ENCODE measurements around the gene SLC9A3. TPM values are rescaled to one million over a fixed set of nuclear protein-coding genes. Genes with fewer than 3 reads are reported as not detected.
"Not testable (repeated sequence)": the region's sequence is repeated elsewhere in the genome, so short reads cannot be mapped to it uniquely, and the experiment has no call there.

Gene SLC9A3
- polyA plus RNA-seq, 1 donor = 2.8 TPM

DNA sequence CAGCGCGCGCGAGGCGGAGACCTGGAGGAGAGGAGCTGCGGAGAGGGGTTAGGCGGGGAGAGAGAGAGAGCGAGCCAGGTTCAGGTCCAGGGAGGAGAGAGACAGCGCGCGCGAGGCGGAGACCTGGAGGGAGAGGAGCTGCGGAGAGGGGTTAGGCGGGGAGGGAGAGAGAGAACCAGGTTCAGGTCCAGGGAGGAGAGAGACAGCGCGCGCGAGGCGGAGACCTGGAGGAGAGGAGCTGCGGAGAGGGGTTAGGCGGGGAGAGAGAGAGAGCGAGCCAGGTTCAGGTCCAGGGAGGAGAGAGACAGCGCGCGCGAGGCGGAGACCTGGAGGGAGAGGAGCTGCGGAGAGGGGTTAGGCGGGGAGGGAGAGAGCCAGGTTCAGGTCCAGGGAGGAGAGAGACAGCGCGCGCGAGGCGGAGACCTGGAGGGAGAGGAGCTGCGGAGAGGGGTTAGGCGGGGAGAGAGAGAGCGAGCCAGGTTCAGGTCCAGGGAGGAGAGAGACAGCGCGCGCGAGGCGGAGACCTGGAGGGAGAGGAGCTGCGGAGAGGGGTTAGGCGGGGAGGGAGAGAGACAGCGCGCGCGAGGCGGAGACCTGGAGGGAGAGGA lies 49.9 kb downstream of the SLC9A3 start:
- DNase-seq = not testable (repeated sequence)

DNA sequence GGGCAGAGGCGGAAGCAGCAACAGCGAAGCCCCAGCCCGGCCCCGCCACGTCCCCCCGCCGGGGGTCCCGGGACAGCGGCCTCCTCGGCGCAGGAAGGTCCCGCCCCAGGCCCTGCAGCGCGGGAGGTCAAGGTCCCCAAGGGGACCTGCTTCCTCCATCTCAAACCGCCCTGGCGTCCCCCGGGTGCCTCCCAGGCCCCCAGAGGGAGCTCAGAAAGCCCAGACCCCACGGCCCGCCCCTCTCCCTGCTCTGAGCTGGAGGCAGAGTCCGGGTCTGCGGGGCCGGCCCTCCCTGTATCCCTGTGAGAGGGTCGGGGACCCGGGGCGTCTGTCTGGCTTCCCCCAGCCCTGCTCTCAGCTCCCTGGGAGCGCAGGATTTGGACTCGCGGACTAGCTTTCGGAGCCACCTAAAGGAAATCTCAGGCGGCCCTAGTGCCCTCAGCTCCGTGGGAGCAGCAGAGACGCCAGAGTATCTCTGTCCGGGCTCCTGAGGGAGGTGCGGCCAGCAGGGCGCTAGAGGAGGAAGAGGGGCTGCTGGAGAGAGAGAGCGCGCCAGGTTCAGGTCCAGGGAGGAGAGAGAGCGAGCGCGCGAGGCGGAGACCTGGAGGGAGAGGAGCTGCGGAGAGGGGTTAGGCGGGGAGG lies 50.6 kb downstream of the SLC9A3 start:
- peak; percentile 37 for DNase-seq

DNA sequence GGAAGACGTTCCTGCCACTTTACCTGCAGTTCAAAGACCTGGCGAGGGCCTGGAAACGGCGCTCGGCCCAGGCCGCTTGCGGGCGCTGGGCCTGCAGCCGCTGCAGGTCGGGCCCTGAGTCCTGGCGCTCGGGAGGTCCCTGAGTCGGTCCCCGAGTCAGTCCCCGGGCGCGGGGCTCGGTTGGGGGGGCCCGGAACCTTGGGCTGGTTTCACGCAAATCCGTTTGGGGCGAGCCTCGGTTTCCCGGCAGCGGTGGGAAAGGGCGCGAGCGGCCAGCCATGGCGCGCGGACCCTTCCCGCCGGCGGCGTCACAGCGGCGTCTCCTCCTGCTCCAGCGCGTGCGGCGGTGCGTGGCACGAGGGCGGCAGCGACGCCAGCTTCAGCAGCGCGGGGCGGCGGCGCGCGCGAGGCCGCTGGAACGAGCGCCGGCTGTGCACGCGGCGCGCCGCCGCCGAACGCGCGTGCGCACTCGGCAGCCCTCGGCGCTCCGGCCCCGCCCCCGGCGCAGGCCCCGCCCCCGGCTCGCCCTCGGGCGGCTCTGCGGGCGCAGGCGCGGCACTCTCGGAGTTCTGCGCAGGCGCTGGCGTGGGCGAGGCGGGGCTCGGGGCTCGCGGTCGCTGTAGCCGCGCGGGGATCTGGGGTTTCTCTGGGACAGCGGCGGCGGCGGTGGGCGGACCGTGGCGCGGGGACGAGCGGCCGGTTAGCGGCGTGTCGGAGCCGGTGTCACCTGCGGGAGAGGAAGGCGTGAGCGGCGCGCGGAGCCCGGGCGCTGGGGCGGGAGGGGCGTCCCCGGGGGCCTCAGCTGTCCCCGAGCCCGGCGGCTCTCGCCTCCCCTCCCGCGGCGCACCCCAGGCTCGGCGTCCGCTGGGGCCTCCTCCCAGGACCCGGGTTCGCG lies 51.3 kb downstream of the SLC9A3 start:
- DNase-seq = peak; percentile 90

DNA sequence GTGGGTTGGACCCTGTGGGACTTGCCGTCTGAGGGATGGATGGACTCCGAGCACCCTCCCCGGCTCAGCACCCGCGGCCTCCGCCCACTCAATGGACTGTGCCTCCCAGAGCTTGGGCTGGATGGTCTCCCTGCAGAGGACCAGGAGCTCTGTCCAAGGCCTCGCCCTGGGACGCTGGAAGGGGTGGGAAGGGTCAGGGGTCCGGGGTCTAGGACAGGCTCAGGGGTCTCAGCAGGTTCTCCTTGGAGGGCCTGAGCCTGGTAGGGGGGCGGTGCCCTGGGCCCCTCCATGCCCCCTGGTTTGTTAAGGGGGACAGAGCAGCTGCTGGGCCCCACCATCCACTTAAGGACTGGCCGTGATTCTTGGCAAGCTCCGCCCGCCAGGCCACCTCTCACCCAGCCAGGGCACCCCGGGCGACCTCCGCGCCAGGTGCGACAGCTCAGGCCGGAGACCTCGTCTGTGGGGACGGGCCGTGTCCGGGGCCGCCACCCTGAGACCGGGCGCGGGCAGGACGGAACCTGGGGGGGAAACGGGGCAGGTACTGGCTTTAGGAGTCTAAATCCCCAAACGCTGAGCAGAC lies 52.1 kb downstream of the SLC9A3 start:
- DNase-seq = no peak

DNA sequence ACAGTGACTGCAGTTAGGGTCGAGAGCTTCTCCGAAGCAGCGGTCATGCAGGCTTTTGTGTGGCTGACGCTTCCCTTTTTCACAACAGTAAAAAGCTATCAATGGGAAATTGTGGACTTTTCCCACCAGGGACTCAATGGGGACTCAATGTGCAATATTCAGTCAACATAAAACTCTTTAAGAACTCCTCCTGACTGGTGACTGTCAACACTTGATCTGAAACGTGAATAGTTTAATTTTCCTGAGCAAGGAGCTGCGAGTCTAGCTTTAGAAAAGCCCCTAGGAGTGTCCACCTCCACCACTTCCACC lies 52.5 kb downstream of the SLC9A3 start:
- DNase-seq = no peak

DNA sequence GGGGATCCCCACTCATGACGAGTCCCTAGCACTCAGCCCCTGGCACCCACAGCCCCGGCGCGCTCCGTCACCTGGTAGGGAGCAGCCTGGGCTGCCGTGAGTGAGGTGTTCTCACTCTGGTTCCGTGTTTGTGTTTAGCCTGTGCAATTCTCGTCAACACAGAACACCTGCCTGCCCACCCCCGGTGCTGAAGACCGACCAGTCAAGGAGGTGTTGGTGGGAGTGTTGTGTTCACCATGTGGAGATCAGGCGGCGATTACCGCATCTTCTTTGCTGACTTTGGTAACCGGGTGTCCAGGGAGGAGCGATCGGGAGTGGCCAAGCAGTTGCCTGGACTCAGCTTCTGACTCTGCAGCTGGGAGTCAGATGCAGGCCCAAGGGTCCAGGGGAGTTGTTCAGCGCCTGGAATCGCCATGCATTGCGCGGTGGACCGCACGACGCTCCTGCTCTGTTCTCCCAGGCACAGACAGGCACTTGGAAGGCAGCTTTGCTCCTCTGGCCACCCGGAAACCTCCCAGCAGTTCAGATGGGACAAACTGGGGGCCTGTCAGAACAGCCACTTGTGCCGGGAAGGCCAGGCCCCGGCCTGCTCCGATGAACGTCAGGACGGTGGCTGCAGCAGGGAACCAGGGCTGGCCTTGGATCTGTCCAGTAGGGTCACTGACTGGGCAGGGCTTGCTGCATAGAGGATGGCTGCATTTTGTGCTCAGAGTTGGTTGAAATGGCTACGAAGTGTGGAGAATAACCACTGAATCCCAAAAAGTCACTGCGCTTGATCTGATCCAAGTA lies 53.1 kb downstream of the SLC9A3 start:
- DNase-seq = no peak

DNA sequence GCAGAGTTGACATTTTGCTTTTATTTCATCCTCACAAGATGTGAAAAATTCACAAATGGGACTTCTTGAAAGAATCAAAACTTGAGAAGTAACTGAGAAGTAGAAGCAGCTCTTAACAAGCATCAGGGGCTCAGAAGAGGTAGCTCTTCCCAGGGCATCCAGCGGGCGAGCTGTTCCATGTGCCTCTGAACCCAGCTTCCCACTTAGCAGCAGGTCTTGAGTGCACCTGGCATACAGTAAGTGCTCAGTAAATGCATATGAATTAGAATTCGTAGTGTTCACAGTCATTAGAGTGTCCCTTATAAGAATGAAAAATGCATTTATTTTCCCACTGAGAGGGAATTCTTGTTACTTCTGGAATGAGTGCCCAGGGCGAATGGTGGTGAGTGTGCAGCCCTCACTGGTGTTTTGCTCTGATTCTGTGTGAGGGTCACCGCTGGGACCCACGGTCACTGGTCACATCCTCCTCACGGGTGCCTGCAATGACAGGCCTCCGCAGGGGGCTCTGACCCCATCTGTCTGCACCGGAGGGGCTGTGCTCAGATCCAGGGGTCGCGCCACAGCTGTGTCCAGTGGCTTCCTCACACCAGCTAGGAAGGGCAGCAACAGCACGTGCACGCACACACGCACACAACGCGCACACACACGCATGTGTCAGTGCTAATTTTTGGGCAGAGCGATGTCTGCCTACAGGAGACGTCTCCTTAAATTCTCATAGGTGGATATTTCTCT lies 54.3 kb downstream of the SLC9A3 start:
- no peak for DNase-seq

DNA sequence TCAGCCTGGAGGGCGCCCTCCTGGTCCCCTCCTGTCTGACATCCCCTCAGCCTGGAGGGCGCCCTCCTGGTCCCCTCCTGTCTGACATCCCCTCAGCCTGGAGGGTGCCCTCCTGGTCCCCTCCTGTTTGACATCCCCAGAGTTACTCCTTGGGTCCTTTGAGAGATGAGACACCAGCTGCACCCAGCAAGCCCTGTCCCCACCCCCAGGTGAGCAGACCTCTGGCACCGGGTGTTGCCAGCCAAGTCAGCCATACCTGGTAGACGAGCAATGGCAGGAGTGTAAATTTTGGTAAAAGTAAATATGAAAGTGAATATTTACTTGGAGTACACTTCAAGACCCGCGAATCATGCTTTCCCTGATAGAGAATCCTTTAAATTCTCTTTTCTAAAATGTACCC lies 55.8 kb downstream of the SLC9A3 start:
- DNase-seq = no peak

DNA sequence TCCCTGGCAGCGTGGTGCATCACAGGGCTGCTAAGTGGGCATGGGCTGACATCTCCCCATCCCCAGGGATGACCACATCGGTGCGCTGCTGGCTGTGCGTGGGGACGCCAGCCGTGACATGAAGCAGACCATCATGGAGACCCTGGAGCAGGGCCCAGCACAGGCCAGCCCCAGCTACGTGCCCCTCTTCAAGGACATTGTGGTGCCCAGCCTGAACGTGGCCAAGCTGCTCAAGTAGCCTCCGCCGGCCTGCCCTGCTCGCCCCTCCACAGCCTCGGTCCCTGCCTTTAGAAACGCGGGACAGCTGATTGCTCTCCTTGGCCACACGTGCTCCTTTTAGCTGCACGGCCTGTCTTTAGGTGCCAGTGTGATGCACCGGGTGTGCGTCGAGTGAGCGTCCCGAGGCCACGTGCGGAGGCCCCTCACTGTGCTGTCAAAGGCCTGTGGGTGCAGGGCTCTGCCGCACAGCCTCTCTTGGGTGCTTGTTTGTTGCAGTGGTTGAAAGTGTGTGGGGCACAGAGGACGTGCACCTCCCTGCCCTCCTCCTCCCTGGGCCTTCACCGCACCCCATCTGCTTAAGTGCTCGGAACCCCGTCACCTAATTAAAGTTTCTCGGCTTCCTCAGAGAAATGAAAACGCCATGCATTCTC lies 57.5 kb downstream of the SLC9A3 start:
- DNase-seq = no peak

DNA sequence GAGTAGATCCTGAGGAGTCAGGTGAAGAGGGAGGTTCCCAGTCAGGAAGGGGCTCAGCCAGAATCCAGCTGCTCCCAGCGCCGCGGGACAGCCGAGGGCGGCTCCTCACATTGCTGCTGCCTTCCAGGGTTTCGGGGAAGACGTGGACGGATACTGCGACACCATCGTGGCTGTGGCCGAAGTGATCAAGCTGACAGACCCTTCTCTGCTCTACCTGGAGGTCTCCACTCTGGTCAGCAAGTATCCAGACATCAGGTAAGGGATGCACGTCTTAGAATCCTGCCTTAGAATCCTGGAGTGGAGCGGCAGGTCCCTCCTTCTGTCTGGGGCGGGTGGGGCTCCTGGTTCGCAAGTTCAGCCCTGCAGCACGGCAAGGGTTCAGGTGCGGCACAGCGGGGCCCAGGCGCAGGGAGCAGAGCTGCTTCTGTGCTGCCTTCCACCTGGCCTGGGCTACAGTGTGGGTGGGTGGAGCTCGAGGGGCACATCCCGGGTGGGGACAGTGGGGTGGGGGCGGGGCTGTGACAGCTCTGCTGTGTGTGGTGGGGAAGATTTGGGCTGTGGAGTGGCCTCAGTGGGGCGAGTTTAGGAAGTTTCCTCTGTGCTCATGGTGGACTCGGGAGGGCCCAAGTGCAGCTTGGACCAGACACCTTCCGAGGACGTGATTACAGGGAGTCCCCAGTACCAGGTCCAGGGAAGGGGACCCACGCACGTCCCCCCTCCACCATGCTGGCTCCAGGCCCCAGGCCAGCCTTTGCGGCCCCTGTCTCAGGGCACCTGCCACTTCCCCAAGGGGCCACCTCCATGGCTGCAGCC lies 58.5 kb downstream of the SLC9A3 start:
- DNase-seq = no peak

DNA sequence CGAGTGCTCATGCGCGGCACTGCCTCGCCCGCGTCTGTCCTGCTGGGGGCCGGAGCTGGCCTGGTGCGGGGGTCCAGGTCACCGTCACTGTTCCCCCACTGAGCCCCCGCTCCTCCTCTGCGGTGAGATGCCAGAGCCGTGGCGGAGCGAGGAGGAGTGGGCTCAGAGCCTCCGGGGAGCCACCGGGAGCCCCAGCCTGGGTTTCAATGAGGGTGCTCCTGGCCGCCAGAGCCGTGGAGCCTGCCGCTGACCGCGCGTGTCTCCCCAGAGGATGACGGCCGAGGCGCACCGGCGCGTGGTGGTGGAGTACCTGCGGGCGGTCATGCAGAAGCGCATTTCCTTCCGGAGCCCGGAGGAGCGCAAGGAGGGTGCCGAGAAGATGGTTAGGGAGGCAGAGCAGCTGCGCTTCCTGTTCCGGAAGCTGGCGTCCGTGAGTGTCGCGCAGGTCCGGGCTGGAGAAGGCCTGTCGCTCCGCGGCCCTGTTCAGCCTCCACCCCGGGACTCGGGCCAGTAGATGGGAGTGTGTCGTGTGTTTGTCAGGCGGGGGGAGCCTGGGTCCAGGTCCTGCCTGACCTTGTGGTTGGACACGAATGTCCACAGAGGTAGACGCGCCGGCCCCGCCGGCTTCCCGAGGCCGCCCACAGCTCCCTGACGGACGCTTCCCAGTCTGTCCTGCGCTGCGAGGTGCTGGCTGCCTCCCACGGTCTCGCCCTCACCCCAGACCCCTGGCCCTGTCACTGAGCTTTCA lies 59.2 kb downstream of the SLC9A3 start:
- DNase-seq = no peak

DNA sequence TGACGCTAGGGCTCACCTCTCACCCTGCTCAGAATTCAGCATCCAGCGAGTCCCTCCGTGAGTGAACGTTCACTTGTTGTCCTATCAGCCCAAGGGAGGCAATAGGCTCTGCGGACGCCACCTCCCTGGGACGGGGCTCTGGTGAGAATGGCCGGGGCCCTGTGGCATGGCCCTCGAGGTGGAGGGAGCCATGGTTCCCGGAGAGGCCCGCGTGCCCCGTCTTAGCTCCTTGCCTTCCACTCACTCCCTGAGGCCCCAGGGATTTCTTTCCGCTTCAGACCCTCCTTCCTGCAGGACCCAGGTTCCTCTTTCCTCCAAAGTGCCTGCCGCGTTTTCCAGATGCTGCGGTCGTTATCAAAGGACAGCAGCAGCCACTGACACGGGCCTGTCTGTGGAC lies 59.8 kb downstream of the SLC9A3 start:
- no peak for DNase-seq

DNA sequence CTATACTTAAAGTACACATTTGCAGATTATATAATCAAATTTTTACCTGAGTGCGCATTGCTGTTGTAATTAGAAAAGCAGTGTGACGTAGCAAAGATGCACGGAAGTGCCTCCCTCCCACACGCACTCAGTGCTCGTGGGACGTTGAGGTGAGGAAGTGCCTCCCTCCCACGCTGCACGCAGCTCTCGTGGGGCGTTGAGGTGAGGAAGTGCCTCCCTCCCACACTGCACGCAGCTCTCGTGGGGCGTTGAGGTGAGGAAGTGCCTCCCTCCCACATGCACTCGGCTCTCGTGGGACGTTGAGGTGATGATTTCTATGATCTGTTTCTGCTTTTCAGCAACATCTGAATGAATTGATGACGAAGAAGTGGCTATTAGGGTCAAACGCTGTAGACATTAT lies 60.3 kb downstream of the SLC9A3 start:
- DNase-seq = no peak

DNA sequence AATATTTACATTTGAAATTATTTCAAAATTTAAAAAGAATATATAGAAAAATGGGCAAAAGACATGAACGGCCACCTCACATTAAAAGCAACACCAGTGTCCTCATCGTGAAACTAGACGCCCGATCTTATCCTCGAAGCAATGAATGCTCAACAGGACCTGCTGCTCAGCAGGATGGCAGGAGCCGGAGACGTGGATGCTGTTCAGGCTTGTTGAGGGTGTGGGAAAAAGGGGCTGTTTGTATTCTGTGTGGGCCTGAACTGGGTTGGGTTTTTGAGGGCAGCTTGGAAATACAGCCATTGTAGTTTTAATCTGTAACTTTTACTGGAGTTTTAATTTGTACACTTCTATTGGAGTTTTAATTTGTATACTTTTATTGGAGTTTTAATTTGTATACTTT lies 60.9 kb downstream of the SLC9A3 start:
- DNase-seq = no peak

DNA sequence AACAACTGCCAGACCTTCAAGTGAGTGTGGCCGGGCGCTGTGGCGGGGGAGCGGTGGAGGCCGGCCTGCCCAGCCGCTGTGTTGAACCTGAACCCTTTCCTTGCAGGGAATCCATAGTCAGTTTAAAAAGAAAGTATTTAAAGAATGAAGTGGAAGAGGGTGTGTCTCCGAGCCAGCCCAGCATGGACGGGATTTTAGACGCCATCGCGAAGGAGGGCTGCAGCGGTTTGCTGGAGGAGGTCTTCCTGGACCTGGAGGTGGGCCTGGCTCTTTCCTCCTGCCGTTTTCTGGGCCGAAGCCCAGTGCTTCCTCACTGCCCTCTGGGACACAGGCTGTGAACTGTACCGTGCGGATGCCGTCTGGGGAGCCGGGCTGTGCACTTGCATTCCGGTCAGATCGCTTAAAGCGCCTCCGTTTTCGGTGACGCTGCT lies 62.2 kb downstream of the SLC9A3 start:
- DNase-seq = no peak

DNA sequence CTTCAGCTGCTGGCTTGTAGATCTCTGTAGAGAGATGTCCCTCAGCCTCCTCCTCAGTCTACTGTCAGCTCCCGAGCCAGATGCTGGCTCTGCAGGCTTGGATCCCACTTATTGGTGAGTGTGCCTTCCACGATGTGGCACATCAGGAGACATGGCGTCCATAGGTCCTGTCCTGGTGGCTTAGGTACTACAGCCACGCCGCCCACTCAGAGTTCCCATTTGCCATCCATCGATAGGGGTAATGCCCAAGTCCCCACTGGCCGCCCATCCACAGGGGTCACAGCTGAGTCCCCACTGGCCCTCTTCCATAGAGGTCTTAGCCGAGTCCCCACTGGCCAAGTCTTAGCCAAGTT lies 64.0 kb downstream of the SLC9A3 start:
- no peak for DNase-seq

DNA sequence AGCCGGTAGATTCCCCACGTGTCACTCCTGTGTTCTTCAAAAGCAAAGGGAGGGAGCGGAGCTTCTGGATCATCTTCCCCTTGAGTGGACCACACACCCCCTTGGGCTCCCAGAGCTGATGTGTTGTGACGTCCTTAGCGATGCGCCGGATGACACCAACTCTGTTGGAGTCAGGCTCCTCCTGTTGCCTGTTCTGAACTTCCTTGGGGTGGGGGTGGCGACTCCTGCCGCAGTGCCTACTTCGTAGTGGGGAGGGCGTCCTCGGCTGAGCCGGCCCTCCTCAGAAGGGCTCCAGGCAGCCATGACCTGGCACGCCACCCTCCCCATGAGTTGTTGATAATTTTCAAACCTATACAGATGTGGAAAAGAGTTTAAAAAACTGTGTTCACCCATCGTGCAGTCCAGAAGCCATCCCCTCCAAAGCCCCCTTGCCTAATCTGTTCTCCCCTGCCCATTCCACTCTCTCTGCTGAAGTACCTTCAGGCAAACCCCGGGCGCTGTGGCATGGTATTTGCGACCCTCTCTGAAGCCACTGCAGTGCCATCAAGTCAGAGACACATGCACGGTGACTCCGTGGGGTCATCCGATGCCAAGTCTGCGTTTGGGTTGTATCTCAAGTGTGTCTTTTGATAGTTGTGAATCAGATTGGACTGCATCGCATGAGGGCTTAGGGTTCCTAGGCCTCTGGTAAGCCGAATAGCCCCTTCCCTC lies 64.5 kb downstream of the SLC9A3 start:
- DNase-seq = no peak

DNA sequence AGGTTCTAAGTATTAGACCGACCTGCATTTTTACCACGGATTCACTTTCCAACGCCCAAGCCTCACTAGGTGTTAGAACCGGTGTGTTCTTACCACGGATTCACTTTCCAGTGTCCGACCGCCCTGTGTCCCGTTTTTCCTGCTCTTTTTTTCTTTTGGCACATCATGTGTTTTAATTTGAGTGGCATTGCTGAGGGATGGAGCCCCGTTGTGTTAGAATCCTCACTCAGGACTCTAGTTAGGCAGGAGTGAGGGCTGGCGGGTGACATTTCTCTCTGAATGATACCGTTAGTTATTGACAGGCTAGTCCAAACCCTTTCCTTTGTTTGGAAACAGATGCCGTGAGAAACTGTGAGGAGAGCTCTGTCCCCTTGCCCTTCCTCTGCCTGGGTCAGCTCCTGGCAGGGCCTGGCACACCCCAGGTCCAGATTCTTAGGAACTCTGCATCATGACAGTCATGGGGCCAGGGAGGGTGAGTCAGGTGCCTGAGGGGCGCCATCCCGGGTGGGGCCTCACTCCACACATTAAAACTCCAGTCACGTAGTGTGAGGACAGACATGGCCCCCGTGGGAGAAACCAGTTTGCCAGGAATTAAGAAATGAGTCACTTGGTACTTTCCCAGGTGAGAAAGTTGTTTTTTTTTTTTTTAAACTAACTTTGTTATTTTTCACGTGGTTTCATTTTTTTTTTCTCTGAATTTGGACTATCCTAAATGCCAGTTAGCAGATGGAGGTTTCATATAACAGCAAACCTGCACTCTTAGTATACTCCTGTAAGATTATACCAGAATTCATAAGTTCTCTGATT lies 65.5 kb downstream of the SLC9A3 start:
- DNase-seq = no peak

Data from hindlimb muscle (tissue), 1 donor.